Activated CD4-positive, CD25-positive, alpha-beta regulatory T cell treated with anti-CD3 and anti-CD28 coated beads, Interleukin-2, amount 50 U/mL, for 24 hours (primary cell): ENCODE data around the gene DST.

ENCODE experiments used
- ATAC-seq, 2 donors: fragments of 150-1000 bp; cut with Tn5 transposase; one replicate each; pipeline ENCODE4 v1.10.0; 2021; ENCODE audit warnings: mild to moderate bottlenecking in 1 of 2, moderate library complexity in 1 of 2

The DST gene

DNA sequence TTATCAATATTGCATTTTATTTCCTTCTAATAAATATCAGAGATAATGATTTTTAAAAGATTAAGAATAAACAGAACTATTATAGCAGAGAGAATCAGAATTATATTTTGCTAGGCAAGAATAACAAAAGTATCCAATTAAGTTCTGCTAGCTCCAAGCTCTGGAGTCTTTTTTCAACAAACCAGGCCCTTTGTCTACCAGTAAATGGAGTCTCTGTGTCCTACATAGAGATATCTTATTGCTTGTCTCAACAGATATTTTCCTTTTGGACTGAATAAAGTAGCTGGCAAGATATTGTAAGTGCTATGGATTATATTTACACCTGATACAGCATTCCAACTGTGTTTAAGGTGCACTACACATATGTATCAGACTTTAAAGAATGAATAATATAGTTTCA is 107.1 kb downstream of the DST start:
- no peak for ATAC-seq

DNA sequence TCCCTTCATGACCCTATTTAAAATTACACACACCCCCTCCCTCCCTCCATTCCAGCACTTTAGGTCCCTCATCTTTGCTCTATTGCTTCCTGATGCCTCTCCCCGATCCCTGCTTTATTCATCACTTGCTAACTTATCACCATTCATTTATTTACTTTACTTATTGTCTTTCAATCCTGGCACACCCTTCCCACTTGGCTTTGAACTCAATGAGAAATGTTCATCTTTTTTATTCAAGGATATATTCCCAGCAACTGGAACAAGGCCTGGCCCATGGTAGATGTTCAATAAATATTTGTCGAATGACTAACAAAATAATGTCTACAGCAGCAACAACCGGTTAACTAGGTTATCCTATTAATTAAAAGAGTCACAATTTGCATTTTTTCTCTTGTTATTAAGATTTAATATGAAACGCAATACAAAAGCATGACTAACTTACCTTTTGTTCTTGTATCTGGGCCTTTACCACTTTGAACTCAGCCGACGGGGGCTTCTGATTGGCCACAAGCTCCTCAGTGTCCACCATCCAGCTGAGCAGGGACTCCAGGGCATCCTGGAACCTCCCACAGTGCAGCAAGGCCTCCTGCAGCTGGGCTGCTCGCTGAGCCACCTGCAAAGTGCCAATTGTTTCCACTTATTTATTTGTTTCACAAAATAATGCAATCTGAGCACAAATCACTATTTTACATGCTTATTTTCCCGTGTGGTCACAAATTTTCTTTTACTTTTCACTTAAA is 107.8 kb downstream of the DST start:
- no peak for ATAC-seq

DNA sequence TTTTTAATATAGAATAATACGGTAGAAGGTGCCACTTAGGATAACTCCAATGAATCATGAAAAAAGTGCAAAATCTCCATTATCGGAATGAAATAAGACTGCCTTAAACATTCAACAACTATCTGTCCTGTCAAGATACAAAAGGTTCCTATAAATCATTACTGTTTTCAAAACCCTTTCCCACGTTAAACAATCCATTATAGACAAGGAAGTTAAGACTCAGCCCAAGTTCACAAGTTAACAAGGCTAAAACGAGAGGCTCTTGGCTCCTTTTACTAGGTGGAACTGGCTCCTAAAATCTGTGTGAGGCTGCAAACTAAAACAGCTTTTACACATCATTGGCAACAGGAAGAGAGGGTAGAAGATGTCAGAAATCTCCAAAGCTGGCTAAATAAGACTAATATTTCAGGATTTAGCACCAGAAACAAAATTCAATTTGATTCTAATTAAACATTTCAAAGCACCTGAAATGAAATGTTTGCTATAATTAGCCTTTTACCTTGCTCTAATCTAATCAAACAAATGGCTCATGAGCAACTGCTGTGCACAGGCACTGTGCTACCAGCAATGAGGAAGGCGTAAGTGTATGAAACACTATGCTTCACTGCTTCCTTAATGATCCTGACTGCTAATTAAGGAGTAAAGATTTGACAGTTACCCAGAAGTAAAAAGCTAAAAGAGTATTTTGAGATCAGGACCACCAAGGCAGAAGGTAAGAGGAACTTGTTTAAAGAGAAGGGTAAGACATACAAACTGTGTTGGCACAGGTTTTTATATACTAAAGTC is 109.7 kb downstream of the DST start:
- ATAC-seq, result no peak

DNA sequence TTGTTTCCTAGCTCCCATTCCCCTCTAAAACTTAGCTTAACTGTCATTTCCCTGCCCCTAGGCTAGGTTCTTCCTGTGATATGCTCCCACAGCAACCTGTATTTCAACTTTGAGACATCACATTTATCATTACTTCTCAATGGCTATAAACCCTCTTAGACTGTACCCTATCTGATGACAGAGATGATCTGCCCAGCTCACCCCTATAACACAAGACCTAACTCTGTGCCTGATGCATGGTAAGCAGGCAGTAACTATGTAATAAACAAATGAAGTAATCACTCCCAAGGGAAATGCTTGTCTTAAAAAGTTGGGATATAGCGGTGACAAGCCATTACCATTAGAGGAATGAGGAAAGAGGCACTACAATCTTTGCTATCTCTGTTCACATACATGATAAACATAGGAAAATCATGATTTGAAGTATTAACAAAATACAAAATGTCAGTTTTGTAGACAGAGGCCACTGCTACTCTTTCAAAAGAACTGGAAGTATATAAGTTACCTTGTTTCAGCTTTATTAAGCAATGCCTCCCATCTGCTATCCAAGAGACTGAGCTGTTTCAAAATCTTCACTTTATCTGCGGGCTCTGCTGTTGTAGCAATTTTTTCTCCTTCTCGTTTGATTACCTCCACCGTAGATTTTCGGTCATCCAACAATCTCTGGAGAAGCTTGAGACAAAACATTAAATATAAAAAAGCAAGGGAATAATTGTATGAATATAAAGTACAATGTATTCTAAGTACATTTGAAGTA is 110.7 kb downstream of the DST start:
- ATAC-seq, result no peak

DNA sequence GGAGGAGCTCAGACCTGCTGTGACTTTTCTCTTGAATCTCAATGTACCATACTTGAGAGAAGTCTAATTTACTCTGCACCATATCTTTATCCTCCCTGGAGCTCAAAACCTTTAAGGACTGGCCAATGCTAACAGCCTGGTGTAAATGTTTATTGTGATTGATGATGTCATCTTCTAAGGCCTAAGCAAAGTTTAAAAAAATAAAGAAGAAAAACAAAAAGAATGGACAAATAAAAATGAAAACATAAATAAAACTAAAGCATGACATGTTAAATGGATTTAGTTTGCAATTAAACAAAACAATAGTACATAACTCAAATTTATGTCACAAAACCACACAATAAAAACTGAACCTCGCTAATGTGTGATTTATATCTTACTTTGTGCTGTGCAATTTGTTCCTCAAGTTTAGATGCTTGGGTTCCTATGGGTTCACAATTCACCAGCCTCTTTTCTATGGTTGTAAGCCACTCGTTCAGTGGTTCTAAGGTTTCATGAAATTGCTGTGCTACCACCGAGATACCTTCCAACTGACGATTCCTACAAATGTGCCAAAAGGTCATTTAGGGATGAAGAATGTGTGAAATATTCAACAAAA is 113.0 kb downstream of the DST start:
- no peak for ATAC-seq

DNA sequence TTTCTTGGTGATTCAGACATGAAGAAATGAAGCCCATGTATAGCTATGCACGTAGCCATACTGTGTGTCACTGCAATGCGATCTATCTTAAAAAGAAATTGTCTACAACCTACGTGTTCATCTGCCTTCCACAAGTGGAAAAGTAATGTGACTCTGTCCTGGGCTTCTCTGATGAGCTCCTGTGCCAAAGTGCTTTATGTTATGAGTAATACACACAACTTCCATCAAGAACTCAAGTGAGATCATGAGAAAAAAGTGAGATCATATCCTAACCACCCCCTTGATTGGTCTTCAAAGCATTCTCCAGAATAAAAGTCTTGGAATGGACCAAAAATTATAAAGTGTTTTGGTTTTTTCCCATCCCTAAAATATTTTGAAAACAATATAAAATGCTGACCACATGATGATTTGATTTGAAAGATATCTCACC is 114.3 kb downstream of the DST start:
- ATAC-seq, result no peak

DNA sequence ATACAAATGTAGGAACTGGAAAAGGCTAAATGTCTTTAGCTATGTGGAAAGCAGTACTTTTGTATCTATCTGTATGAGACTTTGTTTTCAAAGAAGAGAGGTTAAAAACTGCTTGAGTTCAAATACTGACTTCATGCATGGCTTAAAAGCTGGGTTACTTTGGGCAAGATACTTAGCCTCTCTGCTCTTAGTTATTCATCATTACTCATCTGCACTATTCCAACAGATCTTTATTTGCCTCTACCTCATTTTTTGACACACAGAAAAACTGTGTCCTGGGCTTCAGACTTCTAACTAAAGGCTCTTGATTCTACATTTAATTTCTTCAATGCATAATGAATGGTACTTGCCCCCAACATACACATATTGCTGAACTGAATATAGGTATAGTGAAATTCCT is 114.8 kb downstream of the DST start:
- ATAC-seq, result no peak

DNA sequence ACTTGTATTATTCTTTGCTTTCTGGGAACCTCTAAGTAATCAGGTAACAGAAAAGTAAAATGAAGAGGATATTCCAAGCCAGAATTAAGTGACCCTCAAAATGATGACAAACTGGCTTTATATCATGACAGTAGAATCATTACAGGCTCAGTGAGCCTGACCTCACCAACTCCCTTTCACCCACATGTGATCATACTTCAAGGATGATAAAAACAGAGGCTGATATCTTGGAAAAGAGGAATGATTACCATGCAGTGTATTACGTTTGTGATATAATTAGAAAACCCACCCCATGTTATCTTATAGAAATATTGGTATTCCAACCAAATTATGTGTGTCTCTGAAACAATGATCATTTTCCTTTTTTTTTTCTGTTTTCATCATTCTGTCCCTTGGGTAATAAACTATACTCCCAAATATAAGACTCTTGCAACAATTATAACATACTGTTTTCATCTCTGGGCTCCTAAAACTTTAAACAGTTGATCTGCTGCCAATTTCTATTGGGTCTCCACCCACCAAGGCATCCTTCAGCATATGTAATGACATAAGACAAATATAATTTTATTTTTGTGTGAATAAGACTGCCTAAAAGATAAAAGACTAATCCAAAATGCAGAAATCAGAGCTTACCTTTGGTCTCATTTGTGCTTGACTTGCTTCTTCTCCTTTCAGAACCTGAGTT is 115.7 kb downstream of the DST start:
- no peak for ATAC-seq

DNA sequence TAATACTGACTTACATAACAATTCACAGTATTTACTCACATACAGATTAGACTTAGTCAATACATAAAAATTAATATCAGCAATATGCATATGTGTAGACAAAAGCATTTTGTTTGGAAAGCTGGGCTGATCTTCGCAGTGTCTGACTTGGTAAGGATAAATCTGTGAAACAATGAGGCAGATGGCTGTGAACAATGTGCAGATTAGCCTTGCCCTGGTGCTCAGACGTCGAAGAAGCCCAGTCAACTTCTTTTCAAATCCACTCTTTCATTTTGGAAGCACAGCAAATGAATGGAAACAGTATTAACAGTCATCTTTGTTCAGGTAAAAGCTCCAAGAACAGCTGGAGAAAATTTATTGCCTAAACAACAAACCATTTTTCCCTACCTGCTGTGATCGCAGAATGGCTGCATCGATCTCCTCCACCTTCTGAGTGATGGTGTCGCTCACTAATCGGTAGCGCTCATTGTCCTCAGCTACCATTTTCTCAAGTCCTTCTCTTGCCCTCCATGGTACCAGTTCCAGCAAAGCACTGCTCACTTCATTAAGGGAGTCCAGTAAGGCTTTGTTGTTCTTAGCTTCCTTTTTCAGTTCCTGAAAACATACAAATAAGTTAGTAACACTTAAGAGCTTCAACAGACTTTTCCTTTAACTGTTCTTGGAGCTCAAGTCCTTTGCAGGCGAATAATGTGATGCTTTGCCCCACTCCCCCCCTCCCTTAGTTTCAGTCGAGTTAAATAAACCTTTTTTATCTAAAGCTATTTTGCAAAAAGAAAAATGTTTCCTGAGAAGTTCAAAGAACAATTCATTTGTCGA is 116.5 kb downstream of the DST start:
- no peak for ATAC-seq

DNA sequence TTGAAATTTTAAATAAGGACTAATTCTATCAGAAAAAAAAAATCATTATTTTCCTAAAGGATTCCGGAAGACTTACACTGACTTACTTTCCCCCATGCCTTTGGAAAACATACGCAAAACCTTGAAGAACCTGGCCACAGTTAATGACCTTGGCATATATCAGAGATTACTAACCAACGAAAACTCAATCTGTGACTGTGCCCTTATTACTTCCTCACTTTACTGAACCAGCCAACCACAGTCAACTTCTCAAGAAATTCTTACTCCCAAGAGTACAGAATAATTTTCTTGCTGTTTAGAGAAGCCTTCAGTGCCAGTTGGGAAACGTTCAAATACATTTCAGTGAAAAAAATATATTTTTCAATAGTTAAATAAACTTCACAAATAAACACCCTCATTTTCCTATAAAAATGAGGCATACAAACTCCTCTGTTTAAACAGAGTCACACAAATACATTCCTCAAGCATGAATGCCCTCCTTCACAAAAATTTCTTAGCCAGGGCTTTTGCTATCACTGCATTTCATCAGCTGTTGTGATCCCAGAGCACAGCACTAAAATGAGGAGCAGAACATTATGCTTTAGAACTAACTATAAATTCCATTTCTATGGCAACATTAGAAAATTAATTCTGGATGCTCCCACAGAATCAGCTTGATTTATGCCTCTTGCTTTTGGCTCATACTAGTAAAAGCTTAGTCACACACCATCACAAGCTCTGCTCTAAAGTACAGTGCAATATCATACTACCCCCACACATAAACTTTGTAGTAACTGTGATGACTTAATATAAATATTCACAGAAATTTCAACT is 117.6 kb downstream of the DST start:
- no peak for ATAC-seq

DNA sequence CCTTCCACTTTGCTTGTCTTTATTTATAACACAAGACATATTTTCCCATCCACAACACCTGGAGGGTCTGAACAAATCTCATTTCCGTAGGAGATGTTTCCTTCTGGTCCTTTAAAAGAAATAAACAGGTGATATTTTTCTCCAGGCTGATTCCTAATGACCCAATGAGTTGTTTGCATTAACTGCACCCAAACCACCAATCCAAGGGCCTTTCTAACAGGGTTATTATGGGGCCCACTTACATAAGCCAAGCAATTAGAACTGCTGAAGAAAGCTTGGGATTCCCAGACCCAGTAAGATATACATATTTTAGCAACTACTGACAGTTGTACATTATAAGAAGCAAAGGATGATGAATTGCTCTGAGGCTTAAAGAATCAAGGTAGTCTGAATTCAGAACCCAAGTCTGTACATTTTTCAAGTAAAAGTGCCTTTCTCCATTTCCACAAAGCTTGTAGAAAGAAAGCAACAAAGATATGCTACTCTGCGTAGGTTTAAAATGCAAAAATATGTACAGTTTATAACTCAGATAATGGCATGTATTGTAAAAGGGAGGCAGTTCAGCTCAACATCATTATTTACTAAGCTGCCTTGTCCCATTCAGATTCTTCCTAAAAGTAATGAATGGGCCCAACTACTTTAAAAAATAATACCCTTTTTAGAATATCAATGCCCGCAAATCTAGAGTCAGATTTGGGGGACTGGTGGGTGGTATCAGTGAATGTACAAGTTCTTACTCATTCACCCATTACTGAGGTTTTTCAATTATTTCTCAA is 120.0 kb downstream of the DST start:
- ATAC-seq, result no peak

DNA sequence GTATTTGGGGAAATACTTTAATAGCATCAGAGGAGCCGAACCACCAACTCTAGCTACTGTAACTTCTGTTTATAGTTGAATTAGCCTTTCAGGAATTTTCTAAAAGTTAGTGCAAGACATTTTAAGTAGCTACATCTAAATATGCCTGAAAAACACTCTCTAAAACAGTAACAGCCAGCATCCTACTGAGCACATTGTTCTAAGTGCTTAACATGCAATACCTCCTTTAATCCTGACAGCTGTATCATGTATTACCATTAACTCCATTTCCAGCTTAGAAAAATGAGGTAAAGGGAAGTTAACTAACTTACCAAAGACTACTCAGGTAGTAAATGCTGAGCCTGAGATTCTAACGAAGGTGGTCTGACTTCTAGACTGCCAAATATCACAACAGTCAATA is 120.7 kb downstream of the DST start:
- no peak for ATAC-seq

DNA sequence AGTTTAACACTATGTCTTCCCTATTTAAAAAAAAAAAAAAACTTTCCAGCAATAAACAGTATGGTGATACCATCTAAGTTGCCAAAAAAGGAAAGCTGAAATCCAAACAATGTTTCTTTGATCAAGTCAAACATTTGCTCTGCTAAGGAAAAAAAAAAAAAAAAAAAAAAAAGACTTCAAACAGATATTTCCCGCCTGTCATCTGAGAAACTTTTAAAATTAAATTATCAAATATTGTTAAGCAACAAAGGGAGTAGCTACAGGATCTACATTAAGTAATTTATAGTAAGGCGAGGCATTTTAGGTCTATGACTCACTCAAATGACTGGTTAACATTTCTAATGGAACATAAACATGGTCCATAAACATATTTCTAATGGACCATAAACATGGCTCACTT is 121.2 kb downstream of the DST start:
- ATAC-seq, result no peak

DNA sequence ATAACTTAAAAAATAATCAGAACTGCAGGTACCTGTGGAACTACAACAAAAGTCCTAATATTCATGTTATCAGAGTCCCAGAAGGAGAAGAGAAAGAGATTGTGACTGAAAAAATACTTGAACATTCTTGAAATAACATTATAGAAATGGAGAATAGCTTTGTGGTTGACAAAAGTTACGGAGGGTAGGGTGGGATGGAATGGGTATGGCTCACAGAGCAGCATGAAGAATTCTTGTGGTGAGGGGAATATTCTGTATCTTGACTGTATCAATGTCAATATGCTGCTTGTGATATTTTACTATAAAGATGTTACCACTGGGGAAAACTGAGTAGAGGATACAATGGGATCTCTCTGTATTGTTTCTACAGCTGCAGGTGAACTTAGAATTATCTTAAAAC is 122.5 kb downstream of the DST start:
- ATAC-seq, result no peak

DNA sequence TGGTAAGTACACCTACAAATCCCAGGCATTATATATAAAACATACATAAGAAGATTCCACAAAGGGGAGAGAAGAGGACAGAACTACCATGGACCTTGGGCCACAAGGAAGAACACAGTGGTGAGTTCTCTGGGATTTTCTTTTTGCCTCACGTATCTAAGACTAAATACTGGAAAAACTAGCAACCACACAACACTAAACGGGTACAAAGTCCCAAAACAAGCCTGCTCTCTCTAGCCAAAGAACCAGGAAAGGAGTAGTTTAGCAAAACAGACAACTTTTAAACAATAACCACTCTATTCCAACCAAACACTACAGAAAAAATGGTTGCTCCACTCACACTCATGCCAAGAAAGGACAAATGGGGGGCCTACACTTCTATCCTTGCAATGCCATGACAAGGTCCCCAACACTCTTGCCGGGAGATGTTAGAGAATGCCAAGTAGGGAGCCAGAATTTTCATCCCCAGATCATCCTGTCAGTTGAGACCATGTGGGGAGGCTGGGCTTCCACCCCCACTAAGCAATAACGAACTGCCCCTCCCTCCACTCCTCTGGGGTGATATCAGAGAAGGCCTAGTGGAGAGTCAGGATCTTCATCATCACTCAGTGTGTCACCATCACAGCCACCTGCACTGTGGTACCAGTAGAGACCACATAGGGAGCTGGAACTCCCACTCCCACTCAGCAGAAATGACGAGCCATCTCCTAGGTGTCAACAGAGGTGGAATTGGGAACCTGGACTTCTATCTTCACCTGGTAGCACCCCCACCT is 123.5 kb downstream of the DST start:
- no peak for ATAC-seq

DNA sequence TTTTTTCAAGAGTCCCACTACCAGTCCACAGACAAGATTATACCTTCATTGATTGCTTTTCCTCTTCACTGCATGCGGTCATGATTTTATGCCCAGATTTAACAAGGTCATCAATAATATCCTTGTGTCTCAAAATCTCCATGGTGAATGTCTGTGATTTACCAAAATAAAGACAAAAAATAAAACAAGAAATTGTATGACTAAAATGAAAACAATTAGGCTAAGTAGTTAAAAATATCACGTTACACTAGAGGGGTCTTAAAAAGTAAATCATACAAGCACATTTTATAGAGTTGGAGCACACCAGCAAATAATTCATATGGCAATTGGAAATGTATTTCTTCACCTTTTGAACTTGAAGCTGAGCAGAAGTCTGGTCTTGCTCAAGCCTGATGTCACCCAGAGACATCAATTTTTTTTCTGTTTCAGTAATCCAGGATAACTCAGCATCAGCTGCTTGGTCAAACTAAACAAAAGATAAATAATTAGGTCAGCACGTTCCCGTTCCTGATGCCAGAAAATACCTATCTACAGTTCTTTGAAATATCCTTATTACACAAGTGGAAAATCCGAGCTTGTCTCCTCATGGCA is 125.4 kb downstream of the DST start:
- no peak for ATAC-seq

DNA sequence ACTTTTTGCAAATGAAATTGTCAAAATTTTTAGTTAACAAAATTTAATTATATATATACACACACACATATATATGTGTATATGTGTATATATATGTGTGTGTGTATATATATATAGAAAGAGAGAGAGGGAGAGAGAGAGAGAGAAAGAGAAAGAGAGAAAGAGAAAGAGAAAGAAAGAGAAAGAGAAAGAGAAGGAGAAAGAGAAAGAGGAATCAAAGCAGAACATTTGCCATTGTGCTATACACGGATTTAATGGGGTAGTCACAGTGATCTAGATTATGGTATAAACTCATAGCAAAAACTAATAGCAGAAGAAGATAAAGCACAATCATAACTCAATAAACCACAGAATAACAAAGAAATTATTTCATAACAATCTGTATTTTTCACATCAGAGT is 126.7 kb downstream of the DST start:
- no peak for ATAC-seq

DNA sequence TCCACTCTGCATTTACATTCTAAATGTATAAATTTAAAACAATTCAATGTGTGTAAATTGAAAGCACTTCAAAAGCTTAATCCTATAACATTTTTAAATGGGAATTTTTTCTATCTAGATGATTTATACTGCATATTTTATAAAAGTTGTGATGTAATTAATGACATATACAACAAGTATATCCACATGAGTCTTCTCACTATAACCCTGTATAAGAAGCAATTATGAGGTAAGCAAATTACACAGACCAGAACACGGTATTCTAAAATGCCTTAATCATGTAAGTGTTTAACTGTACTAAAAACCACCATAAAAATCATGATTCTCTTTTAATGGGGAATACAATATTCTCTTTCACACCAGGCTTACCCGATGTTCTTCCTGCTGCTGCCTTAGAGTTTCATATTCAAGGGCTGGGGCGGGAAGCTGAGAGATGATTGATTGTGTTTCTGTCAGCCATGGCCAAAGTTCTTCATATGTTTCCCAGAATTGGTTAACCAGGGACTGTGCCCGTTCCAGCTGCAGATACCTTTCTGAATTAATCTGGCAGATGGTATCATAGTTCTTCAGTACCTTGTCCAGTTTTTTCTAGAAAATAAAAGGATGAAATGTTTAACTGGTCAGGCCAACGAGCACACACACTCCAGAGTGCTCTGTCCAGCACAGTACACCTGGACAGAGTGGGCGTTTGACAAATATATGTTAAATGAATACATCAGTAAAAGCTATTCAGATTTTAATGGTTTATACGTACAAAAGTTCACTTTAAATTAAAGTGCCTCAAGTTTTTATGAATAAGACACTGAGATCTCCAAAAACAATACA is 127.4 kb downstream of the DST start:
- no peak for ATAC-seq
